ENCODE results near the gene TMEM164. TPM values are rescaled to one million over a fixed set of nuclear protein-coding genes. Genes with fewer than 3 reads are reported as not detected.

The TMEM164 gene
- total and polyA plus RNA-seq, 2 of the 4 experiments (the other 2 are of a cell fraction) = 6.3 to 7.1 TPM

- ChIA-PET CTCF (no interaction called here), POLR2A (ENCODE audit: unreplicated experiment) (interaction anchor here (0.7 kb wide), 1 partner anchor 1697 kb away, joined by 4 read pairs; no protein-coding TSS in a partner anchor)
- Histone ChIP-seq H3K23ac (ENCODE audit: low read depth, low read length) (no peak overlapping the region), H3K4me1 (ENCODE audit: control insufficient read depth, insufficient read depth, low read length) (no peaks in the 10 kb centered on the region), H4K91ac (ENCODE audit: insufficient read depth, low read depth, low read length) (no peak overlapping the region), H3K79me1 (ENCODE audit: low read depth in 1 of 2, low read length in 2 of 2) (peaks cover 0 to 6% of the 10 kb centered on the region in 2 experiments; a peak in 1 of 4 replicates), H4K20me1 (ENCODE audit: insufficient read depth, low read length) (no peaks in the 10 kb centered on the region; the same call in 1 of the 2 replicates), H3K9ac (ENCODE audit: low read depth, low read length) (no peak overlapping the region), H3K4me2 (ENCODE audit: low read depth, low read length) (no peak overlapping the region), H2AK9ac (replicated peaks; ENCODE audit: low read depth, low read length, poor library complexity) (no peak overlapping the region), H2AK5ac (ENCODE audit: low read depth, low read length) (no peak overlapping the region), H2BK20ac (ENCODE audit: low read depth, low read length) (no peak overlapping the region), H3K27ac (ENCODE audit: insufficient read depth, low read length) (no peak overlapping the region), H3K4me3 (ENCODE audit: insufficient read depth, low read depth, low read length) (no peak overlapping the region), H4K5ac (ENCODE audit: low read depth, low read length) (no peak overlapping the region), H2BK15ac (ENCODE audit: low read depth, low read length) (no peak overlapping the region), H3K18ac (ENCODE audit: low read depth, low read length) (no peak overlapping the region), H3K14ac (replicated peaks; ENCODE audit: low read depth, low read length) (no peak overlapping the region), H3K4ac (ENCODE audit: low read depth, low read length) (no peak overlapping the region), H4K8ac (ENCODE audit: low read depth in 2 of 2, low read length in 2 of 2) (no peak overlapping the region), H3K56ac (ENCODE audit: extremely low read depth, insufficient read depth, low read length) (no peak overlapping the region), H2BK120ac (ENCODE audit: low read depth, low read length) (no peak overlapping the region), H2BK5ac (ENCODE audit: low read depth, low read length, poor library complexity, severe bottlenecking) (no peak overlapping the region), H3K9me3 (ENCODE audit: control insufficient read depth, insufficient read depth, low read length) (no peaks in the 10 kb centered on the region), H3K27me3 (ENCODE audit: control insufficient read depth, insufficient read depth, low read length) (peaks cover 3% of the 10 kb centered on the region; the same call in 1 of the 2 replicates), H3K36me3 (ENCODE audit: control insufficient read depth, insufficient read depth, low read length) (no peaks in the 10 kb centered on the region), H3K9me1 (ENCODE audit: insufficient read depth, low read length) (0 out of 2 replicates have a peak, but pooled peaks cover 4% of the 10 kb centered on the region), H2AFZ (replicated peaks; ENCODE audit: low read length, poor library complexity) (no peak overlapping the region)
- DNase-seq (no peak), ATAC-seq (ENCODE audit: low read depth) (no peak)
- in situ Hi-C loops (cut with MboI; ENCODE audit: low sequenced_read_pairs) (no loop called here), intact Hi-C loops (cut with micrococcal nuclease) (loop anchor here (10.0 kb wide), 1 partner anchor 139 kb away; no protein-coding TSS in a partner anchor), dilution Hi-C loops (cut with HindIII; ENCODE audit: low sequenced_read_pairs, unreplicated experiment) (no loop called here)
- no CpG with 5 or more reads among the region's 2 CpGs for WGBS, 2 experiments (ENCODE audit: extremely low coverage in 2 of 2, insufficient read length in 1 of 2)
- TF ChIP-seq FOS (IDR thresholded peaks at IDR 0.05; ENCODE audit: low read depth, low read length) = no peak
- no peak for TF ChIP-seq RAD21 (IDR thresholded peaks at IDR 0.05; ENCODE audit: low read length)
- TF ChIP-seq, protein P1, sequence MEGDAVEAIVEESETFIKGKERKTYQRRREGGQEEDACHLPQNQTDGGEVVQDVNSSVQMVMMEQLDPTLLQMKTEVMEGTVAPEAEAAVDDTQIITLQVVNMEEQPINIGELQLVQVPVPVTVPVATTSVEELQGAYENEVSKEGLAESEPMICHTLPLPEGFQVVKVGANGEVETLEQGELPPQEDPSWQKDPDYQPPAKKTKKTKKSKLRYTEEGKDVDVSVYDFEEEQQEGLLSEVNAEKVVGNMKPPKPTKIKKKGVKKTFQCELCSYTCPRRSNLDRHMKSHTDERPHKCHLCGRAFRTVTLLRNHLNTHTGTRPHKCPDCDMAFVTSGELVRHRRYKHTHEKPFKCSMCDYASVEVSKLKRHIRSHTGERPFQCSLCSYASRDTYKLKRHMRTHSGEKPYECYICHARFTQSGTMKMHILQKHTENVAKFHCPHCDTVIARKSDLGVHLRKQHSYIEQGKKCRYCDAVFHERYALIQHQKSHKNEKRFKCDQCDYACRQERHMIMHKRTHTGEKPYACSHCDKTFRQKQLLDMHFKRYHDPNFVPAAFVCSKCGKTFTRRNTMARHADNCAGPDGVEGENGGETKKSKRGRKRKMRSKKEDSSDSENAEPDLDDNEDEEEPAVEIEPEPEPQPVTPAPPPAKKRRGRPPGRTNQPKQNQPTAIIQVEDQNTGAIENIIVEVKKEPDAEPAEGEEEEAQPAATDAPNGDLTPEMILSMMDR (conservative IDR thresholded peaks at IDR 0.05; ENCODE audit: low read depth, low read length) = no peak
- TF ChIP-seq POLR2A (IDR thresholded peaks at IDR 0.05; ENCODE audit: low read depth, low read length) = no peak
- TF ChIP-seq BHLHE40 (IDR thresholded peaks at IDR 0.05; ENCODE audit: low read depth, low read length) = no peak
- TF ChIP-seq RFX5 (IDR thresholded peaks at IDR 0.05; ENCODE audit: low read depth, low read length) = no peak
- TF ChIP-seq USF2 (IDR thresholded peaks at IDR 0.05; ENCODE audit: low read depth, low read length) = no peak
- TF ChIP-seq ELK1 (IDR thresholded peaks at IDR 0.05; ENCODE audit: borderline replicate concordance, low read depth, low read length) = no peak
- TF ChIP-seq RCOR1 (IDR thresholded peaks at IDR 0.05; ENCODE audit: insufficient replicate concordance, low read length) = no peak
- no peak for TF ChIP-seq MAZ (IDR thresholded peaks at IDR 0.05; ENCODE audit: borderline replicate concordance, low read depth, low read length)
- no peak for TF ChIP-seq NFE2L2 (IDR thresholded peaks at IDR 0.05; ENCODE audit: low read depth, low read length)
- TF ChIP-seq MXI1 (IDR thresholded peaks at IDR 0.05; ENCODE audit: borderline replicate concordance, low read depth, low read length) = no peak
- no peak for TF ChIP-seq SMC3 (IDR thresholded peaks at IDR 0.05; ENCODE audit: low read depth, low read length)
- TF ChIP-seq CEBPB (IDR thresholded peaks at IDR 0.05; ENCODE audit: low read depth, low read length) = no peak
- no peak for TF ChIP-seq CHD1 (IDR thresholded peaks at IDR 0.05; ENCODE audit: low read depth, low read length)
- no peak for TF ChIP-seq MAFK (IDR thresholded peaks at IDR 0.05; ENCODE audit: low read depth, low read length)
- no TSS peak for BruUV-seq (replicated peaks)
These were observed 3.2 kb downstream of the TMEM164 start for GRCh38 chrX:110006161-110006560.

All from IMR-90 (cell line).